Left kidney (tissue), 8 donors: ENCODE measurements around the gene TTYH2. TPM values are rescaled to one million over a fixed set of nuclear protein-coding genes. Genes with fewer than 3 reads are reported as not detected.
"Not testable (repeated sequence)": the region's sequence is repeated elsewhere in the genome, so short reads cannot be mapped to it uniquely, and the experiment has no call there.

Experiments
- DNase-seq: peaks from one replicate; pipeline ENCODE4 v3.0.0-alpha.2; 2013
- long read RNA-seq, 8 donors: transcript quantifications; one replicate each; lab custom pipeline, GENCODE V29; 2026
- polyA plus RNA-seq: library from polyadenylated mRNA; unstranded; fragments of 120-200 nt; gene quantifications from one replicate; pipeline ENCODE4 v1.2.1, GENCODE V29; 2013; ENCODE audit not compliant: insufficient read length

TTYH2 gene
- 14.6 TPM for polyA plus RNA-seq
- long read RNA-seq, donor 1, partial matches to known transcripts = 0 of 4 reads
- long read RNA-seq, donor 1, other reads (novel, unspliced or antisense) = 0 of 4 reads
- long read RNA-seq, donor 2, partial matches to known transcripts = 0 of 3 reads
- long read RNA-seq, donor 2, other reads (novel, unspliced or antisense) = 0 of 3 reads
- long read RNA-seq, donor 3, partial matches to known transcripts = 0 of 1 reads
- long read RNA-seq, donor 3, other reads (novel, unspliced or antisense) = 0 of 1 reads
- long read RNA-seq, donor 4 = 0 reads
- long read RNA-seq, donor 5, partial matches to known transcripts = 0 of 3 reads
- long read RNA-seq, donor 5, other reads (novel, unspliced or antisense) = 0 of 3 reads
- long read RNA-seq, donor 6, partial matches to known transcripts = 10 of 10 reads
- long read RNA-seq, donor 6, other reads (novel, unspliced or antisense) = 0 of 10 reads
- long read RNA-seq, donor 7, partial matches to known transcripts = 0 of 2 reads
- long read RNA-seq, donor 7, other reads (novel, unspliced or antisense) = 0 of 2 reads
- long read RNA-seq, donor 8, partial matches to known transcripts = 0 of 2 reads
- long read RNA-seq, donor 8, other reads (novel, unspliced or antisense) = 0 of 2 reads

GRCh38 chr17:74212913-74213791 lies at the start of gene TTYH2:
Gene TTYH2, plus strand, starts transcription at chr17:74213571. Its CDS starts 17 bp downstream, at chr17:74213588.
- DNase-seq = peak; percentile 92

- DNase-seq = no peak
These were observed 49.5 kb upstream of the TTYH2 start for GRCh38 chr17:74163836-74164235.

GRCh38 chr17:74164446-74165045 lies 48.8 kb upstream of the TTYH2 start:
- DNase-seq = no peak

GRCh38 chr17:74165797-74166365 lies 47.5 kb upstream of the TTYH2 start:
- DNase-seq = no peak

GRCh38 chr17:74170924-74171323 lies 42.4 kb upstream of the TTYH2 start:
- DNase-seq = no peak

- DNase-seq = no peak
These were observed 40.7 kb upstream of the TTYH2 start for GRCh38 chr17:74172700-74173099.

- peak; percentile 76 for DNase-seq
These were observed 36.8 kb upstream of the TTYH2 start for GRCh38 chr17:74176546-74177001.

- DNase-seq = no peak
These were observed 36.3 kb upstream of the TTYH2 start for GRCh38 chr17:74177018-74177450.

GRCh38 chr17:74179576-74179975 lies 33.8 kb upstream of the TTYH2 start:
- DNase-seq = no peak

- no peak for DNase-seq
These were observed 33.0 kb upstream of the TTYH2 start for GRCh38 chr17:74180336-74180735.

GRCh38 chr17:74181341-74181740 lies 32.0 kb upstream of the TTYH2 start:
- DNase-seq = no peak

GRCh38 chr17:74182041-74182723 lies 31.2 kb upstream of the TTYH2 start:
- no peak for DNase-seq

- DNase-seq = no peak
These were observed 30.0 kb upstream of the TTYH2 start for GRCh38 chr17:74183411-74183810.

- no peak for DNase-seq
These were observed 27.7 kb upstream of the TTYH2 start for GRCh38 chr17:74185571-74186185.

GRCh38 chr17:74186498-74186897 lies 26.9 kb upstream of the TTYH2 start:
- no peak for DNase-seq

- no peak for DNase-seq
These were observed 25.6 kb upstream of the TTYH2 start for GRCh38 chr17:74187761-74188160.

- DNase-seq = not testable (repeated sequence)
These were observed 24.7 kb upstream of the TTYH2 start for GRCh38 chr17:74188687-74189086.

GRCh38 chr17:74190154-74190553 lies 23.2 kb upstream of the TTYH2 start:
- no peak for DNase-seq

- no peak for DNase-seq
These were observed 22.5 kb upstream of the TTYH2 start for GRCh38 chr17:74190807-74191406.
